Activated naive CD4-positive, alpha-beta T cell treated with anti-CD3 and anti-CD28 coated beads, Interleukin-2, amount 50 U/mL, for 24 hours (primary cell): Measurements from ENCODE around the gene KIF17.

Source experiments
- H3K27ac Mint-ChIP-seq: one replicate; pipeline ENCODE4 v1.8.0; 2021; ENCODE audit warnings: mild to moderate bottlenecking, mixed read lengths
- H3K27me3 Mint-ChIP-seq: one replicate; pipeline ENCODE4 v1.8.0; 2021; ENCODE audit warnings: mixed read lengths
- H3K36me3 Mint-ChIP-seq: one replicate; pipeline ENCODE4 v1.8.0; 2021; ENCODE audit warnings: mixed read lengths
- H3K4me1 Mint-ChIP-seq: one replicate; pipeline ENCODE4 v1.8.0; 2021; ENCODE audit warnings: mixed read lengths
- H3K4me3 Mint-ChIP-seq: one replicate; pipeline ENCODE4 v1.8.0; 2021; ENCODE audit warnings: mild to moderate bottlenecking, mixed read lengths
- H3K9me3 Mint-ChIP-seq: one replicate; pipeline ENCODE4 v1.8.0; 2021; ENCODE audit warnings: mixed read lengths

The KIF17 gene

DNA sequence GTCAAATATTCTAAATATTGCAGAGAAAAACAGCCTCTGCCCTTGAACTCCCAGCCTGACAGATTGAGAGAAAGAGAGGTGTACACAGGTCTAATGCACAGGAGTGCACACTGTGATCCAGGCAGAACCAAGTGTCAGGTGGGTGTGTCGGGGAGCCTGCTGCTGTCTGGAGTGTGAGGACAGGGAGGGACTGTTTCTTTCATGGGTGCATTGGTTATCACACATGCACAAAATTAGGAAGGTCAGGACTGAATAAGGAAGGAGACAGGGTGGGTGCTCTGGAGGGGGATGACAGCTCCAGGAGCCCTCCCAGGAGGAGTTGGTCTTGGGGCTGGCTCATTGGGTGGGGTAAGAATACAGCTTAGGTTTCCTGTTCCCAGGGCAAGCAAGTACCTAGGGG, 97.8 kb downstream of the KIF17 start:
- H3K4me3 Mint-ChIP-seq = no peak overlapping the region

DNA sequence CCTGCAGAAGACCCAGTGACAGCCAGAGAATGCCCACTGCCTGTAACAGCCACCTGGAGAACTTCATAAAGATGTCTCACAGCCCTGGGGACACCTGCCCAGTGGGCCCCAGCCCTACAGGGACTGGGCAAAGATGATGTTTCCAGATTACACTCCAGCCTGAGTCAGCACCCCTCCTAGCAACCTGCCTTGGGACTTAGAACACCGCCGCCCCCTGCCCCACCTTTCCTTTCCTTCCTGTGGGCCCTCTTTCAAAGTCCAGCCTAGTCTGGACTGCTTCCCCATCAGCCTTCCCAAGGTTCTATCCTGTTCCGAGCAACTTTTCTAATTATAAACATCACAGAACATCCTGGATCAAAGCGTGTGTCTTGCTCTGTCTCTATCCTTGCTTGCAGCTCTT, 99.3 kb downstream of the KIF17 start:
- H3K4me3 Mint-ChIP-seq = no peak overlapping the region
- peaks cover 3% of the 10 kb centered on the region for H3K4me1 Mint-ChIP-seq
- H3K27me3 Mint-ChIP-seq = peaks cover 2% of the 10 kb centered on the region
- no peaks in the 10 kb centered on the region for H3K36me3 Mint-ChIP-seq
- H3K9me3 Mint-ChIP-seq = no peaks in the 10 kb centered on the region
- H3K27ac Mint-ChIP-seq = no peak overlapping the region

More for the DNA sequence above, 97.8 kb downstream of the KIF17 start:
- peaks cover 3% of the 10 kb centered on the region for H3K4me1 Mint-ChIP-seq
- no peak overlapping the region for H3K27ac Mint-ChIP-seq
- H3K9me3 Mint-ChIP-seq = no peaks in the 10 kb centered on the region
- H3K36me3 Mint-ChIP-seq = no peaks in the 10 kb centered on the region
- peaks cover 2% of the 10 kb centered on the region for H3K27me3 Mint-ChIP-seq

DNA sequence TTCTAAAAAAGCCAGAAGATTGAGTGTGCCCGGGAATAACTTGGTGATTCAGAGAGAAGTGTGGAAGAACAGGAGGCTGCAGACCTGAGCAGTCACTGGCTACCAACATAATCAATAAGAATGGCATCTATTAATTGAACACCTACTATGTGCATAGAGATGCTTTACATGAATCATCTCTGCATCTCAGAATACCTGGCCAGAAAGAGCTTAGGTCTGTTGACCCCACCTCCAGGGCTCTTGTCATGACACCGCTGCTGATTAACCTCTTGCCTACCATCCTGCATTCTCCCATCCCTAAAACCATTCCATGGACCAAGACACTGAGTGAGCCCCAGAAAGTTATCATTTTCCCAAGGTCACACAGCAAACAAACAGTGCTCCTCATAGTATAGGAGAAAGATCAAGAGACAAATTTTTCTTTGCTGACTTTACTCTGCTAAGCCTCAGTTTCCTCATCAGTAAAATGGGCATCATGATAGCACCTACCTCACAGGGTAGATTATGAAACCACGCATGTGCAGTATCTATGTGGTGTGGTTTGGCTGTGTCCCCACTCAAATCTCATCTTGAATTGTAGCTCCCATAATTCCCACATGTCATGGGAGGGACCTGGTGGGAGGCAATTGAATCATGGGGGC, 100.8 kb downstream of the KIF17 start:
- no peaks in the 10 kb centered on the region for H3K36me3 Mint-ChIP-seq
- H3K4me3 Mint-ChIP-seq = no peak overlapping the region

DNA sequence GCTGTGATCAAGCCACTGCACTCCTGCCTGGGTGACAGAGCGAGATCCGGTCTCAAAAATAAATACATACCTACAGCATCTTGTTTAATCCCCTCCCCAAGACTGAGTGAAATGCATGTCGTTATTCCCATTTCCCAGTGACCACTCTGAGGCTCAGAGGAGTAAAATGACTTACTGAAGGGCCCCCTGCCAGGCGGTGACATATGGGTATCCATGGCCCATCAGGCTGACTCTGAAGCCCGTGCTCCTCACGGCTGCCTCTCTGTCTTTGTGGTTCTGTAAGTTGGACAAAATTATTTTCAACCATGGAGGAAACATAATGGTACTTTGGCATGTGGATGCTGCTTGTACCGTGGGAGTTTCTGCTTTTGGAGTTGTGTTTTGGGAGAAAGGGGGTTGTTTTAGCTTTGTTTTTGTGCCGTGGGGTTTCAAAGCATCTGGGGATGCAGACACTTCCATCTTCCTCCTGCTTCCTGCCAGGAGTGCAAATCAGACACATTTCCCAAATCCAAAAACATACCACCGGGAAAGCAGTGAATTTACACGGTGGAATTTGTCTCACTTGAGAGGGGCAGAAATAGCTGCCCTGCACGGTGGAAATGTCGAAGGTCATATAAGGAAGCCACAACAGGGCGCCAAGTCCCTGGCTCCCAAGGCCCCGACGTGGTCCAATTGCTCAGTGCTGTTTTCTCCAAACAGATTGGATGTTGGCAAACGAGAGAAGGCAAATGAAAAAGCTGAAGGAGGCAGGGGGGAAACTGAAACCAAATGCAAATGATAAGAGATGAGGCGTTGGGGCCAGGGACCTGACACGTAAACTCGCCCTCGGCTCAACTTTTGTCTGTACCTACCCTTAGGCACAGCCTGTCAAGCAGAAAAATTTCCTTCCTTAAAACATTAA, 101.6 kb downstream of the KIF17 start:
- Mint-ChIP-seq H3K4me3 (no peak overlapping the region), H3K27me3 (peaks cover 2% of the 10 kb centered on the region), H3K36me3 (no peaks in the 10 kb centered on the region), H3K27ac (no peak overlapping the region), H3K9me3 (no peaks in the 10 kb centered on the region), H3K4me1 (peaks cover 3% of the 10 kb centered on the region)

More for the DNA sequence above, 100.8 kb downstream of the KIF17 start:
- Mint-ChIP-seq H3K27ac (no peak overlapping the region), H3K4me1 (peaks cover 3% of the 10 kb centered on the region), H3K27me3 (peaks cover 2% of the 10 kb centered on the region), H3K9me3 (no peaks in the 10 kb centered on the region)

DNA sequence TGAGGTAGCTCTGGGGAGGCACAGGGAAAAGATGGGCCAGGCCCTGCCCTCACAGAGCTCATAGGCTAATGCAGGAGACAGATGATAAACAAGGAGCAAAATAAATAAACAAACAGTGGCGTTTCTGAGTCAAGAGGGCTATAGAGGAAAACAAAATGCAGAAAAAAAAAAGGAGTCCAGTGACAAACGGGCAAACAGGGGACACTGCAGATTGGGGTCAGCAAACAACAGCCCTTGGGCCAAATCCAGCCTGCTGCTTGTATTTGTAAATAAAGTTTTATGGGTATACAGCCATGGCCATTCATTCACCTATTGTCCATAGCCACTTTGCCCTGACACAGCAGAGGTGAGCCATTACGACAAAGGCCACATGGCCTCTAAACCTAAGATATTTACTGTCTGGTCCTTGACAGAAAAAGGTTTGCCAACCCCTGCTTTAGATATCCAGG, 103.7 kb downstream of the KIF17 start:
- no peak overlapping the region for H3K4me3 Mint-ChIP-seq
- no peaks in the 10 kb centered on the region for H3K9me3 Mint-ChIP-seq
- H3K36me3 Mint-ChIP-seq = no peaks in the 10 kb centered on the region
- H3K27ac Mint-ChIP-seq = no peak overlapping the region
- H3K4me1 Mint-ChIP-seq = peaks cover 3% of the 10 kb centered on the region
- H3K27me3 Mint-ChIP-seq = no peaks in the 10 kb centered on the region
